ENCODE results near the gene SCFD1.
A peak's percentile ranks its signal among the peaks of the same experiment; 100 is the strongest.
"Not testable (repeated sequence)": the region's sequence is repeated elsewhere in the genome, so short reads cannot be mapped to it uniquely, and the experiment has no call there.

The SCFD1 gene

GRCh38 chr14:30678926-30679431 lies 56.9 kb downstream of the SCFD1 start:
- DNase-seq (ENCODE audit: low spot score), result no peak

GRCh38 chr14:30680036-30680435 lies 57.9 kb downstream of the SCFD1 start:
- no peak for DNase-seq (ENCODE audit: low spot score)

DNA sequence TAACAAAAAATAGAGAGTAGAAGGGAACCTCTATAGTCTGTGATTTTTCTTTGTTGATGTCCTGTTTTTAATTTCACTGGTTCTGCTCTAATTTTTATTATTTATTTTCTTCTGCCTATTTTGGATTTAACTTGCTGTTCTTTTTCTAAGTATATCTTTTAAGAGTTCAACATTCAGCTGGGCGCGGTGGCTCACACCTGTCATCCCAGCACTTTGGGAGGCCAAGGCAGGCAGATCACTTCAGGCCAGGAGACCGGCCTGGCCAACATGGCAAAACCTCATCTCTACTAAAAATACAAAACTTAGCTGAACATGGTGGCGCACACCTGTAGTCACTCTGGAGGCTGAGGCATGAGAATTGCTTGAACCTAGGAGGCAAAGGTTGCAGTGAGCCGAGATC lies 58.7 kb downstream of the SCFD1 start:
- not testable (repeated sequence) for DNase-seq (ENCODE audit: low spot score)

DNA sequence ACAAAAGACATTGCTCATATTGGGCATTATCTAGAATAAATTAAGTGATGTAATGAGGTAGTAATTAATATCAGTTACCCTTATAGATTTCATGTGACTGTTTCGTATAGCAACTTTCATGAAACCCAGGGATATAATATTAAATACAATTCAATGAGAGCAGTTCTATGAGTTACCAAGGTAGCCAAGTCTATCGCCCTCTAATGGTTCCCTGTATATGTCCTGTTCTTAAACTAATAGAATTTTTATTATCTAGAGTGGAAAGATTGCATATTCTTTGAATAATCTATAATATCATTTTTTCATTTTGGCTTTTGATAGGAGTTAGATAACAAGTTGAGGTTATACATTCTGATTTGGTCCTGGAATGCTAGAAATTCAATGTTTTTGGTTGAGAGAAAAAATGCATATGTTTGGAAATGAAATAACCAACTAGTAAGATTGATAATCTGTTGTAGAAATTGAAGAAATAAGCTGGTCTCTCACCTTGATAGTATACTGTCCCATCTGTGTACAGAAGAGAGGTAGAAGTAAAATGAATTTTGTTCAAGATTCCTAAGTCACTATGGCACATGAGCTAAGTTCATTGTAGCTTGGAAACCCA lies 59.7 kb downstream of the SCFD1 start:
- DNase-seq (ENCODE audit: low spot score), result no peak

GRCh38 chr14:30690487-30691355 lies 68.6 kb downstream of the SCFD1 start:
- DNase-seq (ENCODE audit: low spot score), result not testable (repeated sequence)

DNA sequence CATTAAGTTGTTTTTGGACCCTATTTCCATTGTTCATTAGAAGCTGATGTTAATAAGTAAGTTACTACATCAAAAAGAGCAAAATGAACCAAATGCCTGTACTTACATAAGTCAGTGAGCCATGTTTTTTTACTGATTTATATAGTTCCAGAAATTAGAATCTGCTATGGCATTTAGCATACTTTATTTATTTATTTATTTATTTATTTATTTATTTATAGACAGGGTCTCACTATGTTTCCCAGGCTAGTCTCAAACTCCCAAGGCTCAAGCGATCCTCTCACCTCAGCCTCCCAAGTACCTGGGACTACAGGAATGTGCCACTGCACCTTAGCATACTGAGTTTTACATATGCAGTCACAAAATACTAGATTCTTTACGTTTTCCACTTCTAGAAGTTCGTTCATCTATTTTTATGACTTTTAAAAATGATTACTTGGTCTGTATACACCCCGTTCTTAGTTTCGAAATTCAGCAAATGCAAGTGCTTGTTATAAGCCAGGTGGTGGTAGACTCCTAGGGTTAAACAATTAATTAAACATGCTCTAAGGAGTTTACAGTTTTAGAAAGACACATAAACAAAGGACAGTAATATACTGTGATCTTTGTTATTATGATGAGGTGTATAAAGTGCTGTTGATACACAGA lies 69.8 kb downstream of the SCFD1 start:
- no peak for DNase-seq (ENCODE audit: low spot score)

- DNase-seq (ENCODE audit: low spot score), result no peak
Observed at GRCh38 chr14:30692669-30693068, 70.5 kb downstream of the SCFD1 start.

DNA sequence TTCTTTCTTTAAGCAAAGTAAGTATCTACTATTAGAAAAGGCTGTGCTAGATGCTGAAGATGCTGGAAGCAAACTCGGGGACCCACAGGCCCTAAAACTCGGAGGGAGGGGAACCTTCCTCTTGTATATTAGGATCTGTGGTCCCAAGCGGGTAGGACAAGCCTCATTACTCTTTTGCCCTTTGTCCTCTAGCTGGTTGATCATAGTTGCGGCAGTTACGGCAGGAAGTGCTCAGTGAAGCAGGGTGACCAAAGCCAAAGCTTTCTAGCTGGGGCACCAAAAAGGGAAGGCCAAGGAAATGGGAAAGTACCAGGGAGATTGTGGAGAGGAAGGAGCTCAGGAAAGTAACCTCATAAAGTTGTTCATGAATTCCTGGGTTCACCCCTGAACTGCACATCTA lies 76.3 kb downstream of the SCFD1 start:
- no peak for DNase-seq (ENCODE audit: low spot score)

- peak; percentile 33 for DNase-seq (ENCODE audit: low spot score)
Observed at GRCh38 chr14:30706704-30707103, 84.6 kb downstream of the SCFD1 start.

- no peak for DNase-seq (ENCODE audit: low spot score)
Observed at GRCh38 chr14:30708157-30708556, 86.0 kb downstream of the SCFD1 start.

GRCh38 chr14:30709201-30709600 lies 87.1 kb downstream of the SCFD1 start:
- no peak for DNase-seq (ENCODE audit: low spot score)

DNA sequence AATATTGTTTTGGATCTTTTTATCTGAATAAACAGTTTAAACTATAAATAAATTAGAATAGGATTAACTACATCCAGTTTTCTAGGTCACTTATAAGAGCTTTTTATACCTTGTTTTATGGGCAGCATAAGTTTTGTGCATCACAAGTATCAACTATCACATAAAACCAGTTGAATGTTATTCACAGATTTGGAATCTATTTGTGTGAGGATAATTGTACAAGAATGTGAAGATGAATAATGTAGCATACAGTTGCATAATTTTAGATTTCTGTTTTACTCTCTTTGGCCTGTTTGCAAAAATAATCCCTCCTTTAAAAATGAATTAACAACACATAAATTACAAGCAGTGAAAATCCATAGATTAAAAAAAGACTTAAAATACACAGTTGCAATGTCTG lies 88.8 kb downstream of the SCFD1 start:
- no peak for DNase-seq (ENCODE audit: low spot score)

DNA sequence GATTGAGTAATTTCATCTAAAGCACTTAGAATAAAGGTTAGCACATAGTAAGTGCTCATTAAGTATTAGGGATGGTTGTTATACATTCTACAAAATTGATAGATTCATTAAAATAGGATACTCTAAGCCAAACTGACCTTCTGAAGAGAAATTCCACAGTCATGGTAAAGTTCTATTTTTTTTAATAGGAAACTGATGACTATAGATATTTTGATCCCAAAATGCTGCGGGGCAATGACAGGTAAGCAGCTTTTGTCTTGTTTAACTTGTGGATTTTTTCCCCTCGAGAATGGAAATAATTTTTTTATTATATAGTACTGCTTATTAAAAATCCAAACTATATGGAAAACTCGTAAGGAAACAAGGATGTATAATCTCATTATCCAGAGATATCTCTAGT lies 97.0 kb downstream of the SCFD1 start:
- DNase-seq (ENCODE audit: low spot score), result no peak

- no peak for DNase-seq (ENCODE audit: low spot score)
Observed at GRCh38 chr14:30725763-30726162, 103.6 kb downstream of the SCFD1 start.

DNA sequence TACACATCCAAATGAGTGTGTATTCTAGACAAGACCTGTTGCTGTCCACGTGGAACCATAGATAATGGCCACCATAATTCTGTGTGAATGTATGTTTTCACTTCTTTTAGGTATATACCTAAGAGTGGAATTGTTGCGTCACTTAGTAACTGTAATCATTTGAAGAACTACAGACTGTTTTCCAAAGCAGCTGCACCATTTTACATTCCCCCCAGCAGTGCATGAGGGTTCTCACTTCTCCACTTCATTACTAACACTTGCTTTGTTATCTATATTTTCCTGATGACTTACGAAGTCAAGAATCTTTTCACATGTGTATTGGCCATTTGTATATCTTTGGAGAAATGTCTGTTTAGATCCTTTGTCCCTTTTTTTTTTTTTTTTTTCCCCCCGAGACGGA lies 106.4 kb downstream of the SCFD1 start:
- DNase-seq (ENCODE audit: low spot score), result no peak

- no peak for DNase-seq (ENCODE audit: low spot score)
Observed at GRCh38 chr14:30737916-30738315, 115.8 kb downstream of the SCFD1 start.

DNA sequence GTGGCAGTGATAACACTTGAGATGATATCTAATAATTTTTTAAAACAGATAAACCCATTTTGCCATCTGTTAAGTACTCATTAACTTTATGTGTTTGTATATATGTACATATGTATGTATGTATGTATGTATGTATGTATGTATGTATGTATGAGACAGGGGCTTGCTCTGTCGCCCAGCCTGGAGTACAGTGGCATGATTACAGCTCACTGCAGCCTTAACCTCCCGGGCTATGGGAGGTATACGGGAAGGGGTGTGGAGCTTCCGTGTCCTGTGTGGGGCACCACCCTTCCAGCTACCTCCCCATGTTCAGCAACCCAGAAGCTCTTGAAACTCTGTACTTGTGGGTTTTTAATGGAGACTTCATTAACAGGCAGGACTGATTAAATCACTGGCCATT lies 116.9 kb downstream of the SCFD1 start:
- no peak for DNase-seq (ENCODE audit: low spot score)

- no peak for DNase-seq (ENCODE audit: low spot score)
Observed at GRCh38 chr14:30748343-30748742, 126.2 kb downstream of the SCFD1 start.

DNA sequence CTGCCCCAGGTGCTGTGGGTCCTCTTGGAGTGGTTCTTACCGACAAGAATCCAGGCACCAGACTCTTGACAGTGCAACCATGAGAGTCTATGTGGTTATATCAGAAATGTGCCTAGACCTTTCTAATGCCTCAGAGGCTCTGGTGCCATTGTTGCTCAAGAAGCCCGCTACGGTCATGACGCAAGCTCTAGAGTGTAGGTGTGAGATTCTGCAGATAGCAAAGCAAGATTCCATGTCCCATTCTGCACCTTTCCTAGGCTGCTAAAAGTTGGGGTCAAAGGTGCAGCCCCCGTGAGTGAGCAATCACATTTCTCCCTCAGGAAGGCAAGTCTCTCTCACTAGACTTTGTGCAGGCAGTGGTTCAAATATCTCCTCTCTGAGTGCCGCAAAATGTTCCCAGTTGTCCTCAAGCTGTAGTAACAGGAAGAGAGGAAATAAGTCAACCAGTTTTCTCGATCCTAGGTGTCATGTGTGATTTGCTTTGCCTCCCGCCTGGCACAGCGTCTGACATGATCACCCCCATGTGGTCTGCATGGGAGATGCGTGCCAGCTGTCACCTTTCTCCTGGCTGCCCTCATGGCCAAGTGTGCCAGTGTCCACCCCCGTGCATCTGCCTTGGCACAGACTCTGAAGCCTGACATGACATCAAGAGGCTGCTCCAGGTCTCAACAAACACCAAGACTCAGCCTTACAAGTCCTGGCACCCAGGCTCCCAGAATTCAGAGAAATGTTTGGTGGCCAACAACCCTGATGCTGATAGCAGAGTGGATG lies 129.7 kb downstream of the SCFD1 start:
- peak; percentile 5 for DNase-seq (ENCODE audit: low spot score)

GRCh38 chr14:30753452-30753851 lies 131.3 kb downstream of the SCFD1 start:
- DNase-seq (ENCODE audit: low spot score), result no peak

- no peak for DNase-seq (ENCODE audit: low spot score)
Observed at GRCh38 chr14:30754778-30755177, 132.7 kb downstream of the SCFD1 start.

DNA sequence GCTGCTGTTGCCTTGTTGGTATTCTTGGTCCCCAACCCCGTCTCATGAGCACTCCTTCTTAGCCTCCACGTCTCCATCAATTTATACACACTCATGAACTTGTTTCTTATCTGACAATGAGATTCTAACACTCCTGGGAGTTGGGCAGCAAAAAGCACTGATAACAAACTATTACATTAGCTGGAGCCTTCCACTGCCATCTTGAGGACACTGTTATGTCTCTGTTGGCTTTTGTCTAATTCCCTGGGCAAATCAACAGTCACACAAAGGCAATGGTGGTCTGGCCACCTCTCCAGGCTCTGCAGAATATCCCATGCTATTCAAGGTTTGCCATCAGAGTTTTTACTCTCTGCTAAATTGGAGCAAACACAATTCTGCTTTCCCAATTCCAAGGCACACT lies 134.5 kb downstream of the SCFD1 start:
- DNase-seq (ENCODE audit: low spot score), result no peak
